Neural cell (in vitro differentiated cells): ENCODE results near the gene SP110.

Source experiments
- CTCF ChIP-seq: fragments of 450-650 bp; IDR thresholded peaks from 2 replicates; pipeline ENCODE4 v1.5.1; 2014; ENCODE audit warnings: antibody characterized with exemption, mild to moderate bottlenecking, moderate library complexity; ENCODE audit not compliant: poor library complexity, severe bottlenecking
- EP300 ChIP-seq: fragments of 450-650 bp; conservative IDR thresholded peaks from 2 replicates; pipeline ENCODE4 v1.6.1; 2014; ENCODE audit warnings: antibody characterized with exemption, mild to moderate bottlenecking, moderate library complexity; ENCODE audit not compliant: poor library complexity, severe bottlenecking
- EZH2 ChIP-seq: fragments of 200-600, 300-800 bp; shearing (Covaris generic), sonication (generic); IDR thresholded peaks from 2 replicates; pipeline ENCODE4 v1.6.1; 2014; ENCODE audit warnings: antibody characterized with exemption, low read length, borderline replicate concordance, mild to moderate bottlenecking; ENCODE audit not compliant: insufficient read depth, poor library complexity, severe bottlenecking
- MXI1 ChIP-seq: fragments of 450-650 bp; conservative IDR thresholded peaks from 2 replicates; pipeline ENCODE4 v1.6.1; 2014; ENCODE audit warnings: antibody characterized with exemption, mild to moderate bottlenecking; ENCODE audit not compliant: poor library complexity, severe bottlenecking
- POLR2AphosphoS5 ChIP-seq: IDR thresholded peaks from 2 replicates; pipeline ENCODE4 v1.6.1; 2012
- REST ChIP-seq: IDR thresholded peaks from 2 replicates; pipeline ENCODE4 v1.6.1; 2012; ENCODE audit warnings: borderline replicate concordance
- SMC3 ChIP-seq: fragments of 450-650 bp; conservative IDR thresholded peaks from 2 replicates; pipeline ENCODE4 v1.6.1; 2014; ENCODE audit warnings: antibody characterized with exemption, mild to moderate bottlenecking, moderate library complexity; ENCODE audit not compliant: poor library complexity
- TAF1 ChIP-seq: IDR thresholded peaks from 2 replicates; pipeline ENCODE4 v1.6.1; 2012; ENCODE audit warnings: low read depth

- TF ChIP-seq CTCF: no peak
- no peak for TF ChIP-seq EP300
- TF ChIP-seq EZH2: no peak
- no peak for TF ChIP-seq TAF1
- TF ChIP-seq REST: no peak
- no peak for TF ChIP-seq SMC3
- no peak for TF ChIP-seq POLR2AphosphoS5
- TF ChIP-seq MXI1: no peak
Measured at GRCh38 chr2:230220347-230220969, 674 bp upstream of the SP110 start.
